Tibial nerve (tissue), 4 donors: ENCODE data around the gene EML2.
A peak's percentile ranks its signal among the peaks of the same experiment; 100 is the strongest.

ENCODE experiments used
- CTCF ChIP-seq, 5 experiments: fragments of 200-600 bp in 3 of 5; fragments of 450-650 bp in 2 of 5; sonication (generic) in 3 of 5; IDR thresholded peaks; one replicate each; pipeline ENCODE4 v1.5.1; 2016 to 2019; ENCODE audit warnings: antibody characterized with exemption in 5 of 5, mild to moderate bottlenecking in 3 of 5, moderate library complexity in 2 of 5
- EP300 ChIP-seq, 2 donors: sonication (generic); formaldehyde crosslinking; IDR thresholded peaks; one replicate each; pipeline ENCODE4 v1.6.1; 2017; ENCODE audit warnings: antibody characterized with exemption in 2 of 2, mild to moderate bottlenecking in 1 of 2
- POLR2A ChIP-seq, 2 donors: fragments of 450-650 bp; IDR thresholded peaks; one replicate each; pipeline ENCODE4 v1.6.1; 2017; ENCODE audit warnings: antibody characterized with exemption in 2 of 2, mild to moderate bottlenecking in 2 of 2, moderate library complexity in 2 of 2

GRCh38 chr19:45601524-45602374 lies 37.4 kb downstream of the EML2 start, which contains the start of gene GPR4:
- no peak for TF ChIP-seq CTCF (IDR thresholded peaks at IDR 0.05)
- TF ChIP-seq POLR2A (IDR thresholded peaks at IDR 0.05) = peak in 1 of 2 donors; percentile 30
- no peak for TF ChIP-seq EP300 (IDR thresholded peaks at IDR 0.05)
